ENCODE measurements around the gene RMI2. TPM values are rescaled to one million over a fixed set of nuclear protein-coding genes. Genes with fewer than 3 reads are reported as not detected.
A peak's percentile ranks its signal among the peaks of the same experiment; 100 is the strongest.

The RMI2 gene
- total and polyA plus RNA-seq, 2 donors (not counting 1 experiment from before 2014, with no cell fraction given), result 6.6 to 6.8 TPM

DNA sequence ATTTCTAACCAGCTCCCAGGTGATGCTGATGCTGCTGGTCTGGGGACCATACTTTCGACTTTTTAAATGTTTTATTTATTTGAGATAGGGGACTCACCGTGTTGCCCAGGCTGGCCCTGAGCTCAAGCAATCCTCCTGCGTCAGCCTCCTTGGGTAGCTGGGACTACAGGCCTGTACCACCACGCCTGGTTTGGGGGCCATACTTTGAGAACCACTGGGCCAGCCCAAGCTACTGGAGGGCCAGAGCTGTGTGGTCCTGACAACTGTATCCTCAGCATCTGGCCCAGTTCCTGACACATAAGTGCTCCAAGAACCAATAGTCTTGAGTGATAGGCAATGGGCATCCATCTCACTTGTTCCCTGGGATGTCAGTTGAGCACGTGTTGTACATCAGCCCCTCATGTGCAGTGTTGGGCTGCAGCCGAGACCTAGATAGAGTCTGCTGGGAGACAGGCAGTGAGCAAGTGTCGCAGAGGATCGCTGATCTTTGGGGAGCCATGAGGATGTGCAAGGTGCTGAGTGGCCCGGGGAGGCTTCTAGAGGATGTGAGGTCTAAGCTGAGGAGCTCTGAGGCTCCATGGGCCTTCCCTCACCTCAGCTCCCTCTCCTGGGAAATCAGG, 1.6 kb downstream of the RMI2 start:
- TF ChIP-seq, protein P1, sequence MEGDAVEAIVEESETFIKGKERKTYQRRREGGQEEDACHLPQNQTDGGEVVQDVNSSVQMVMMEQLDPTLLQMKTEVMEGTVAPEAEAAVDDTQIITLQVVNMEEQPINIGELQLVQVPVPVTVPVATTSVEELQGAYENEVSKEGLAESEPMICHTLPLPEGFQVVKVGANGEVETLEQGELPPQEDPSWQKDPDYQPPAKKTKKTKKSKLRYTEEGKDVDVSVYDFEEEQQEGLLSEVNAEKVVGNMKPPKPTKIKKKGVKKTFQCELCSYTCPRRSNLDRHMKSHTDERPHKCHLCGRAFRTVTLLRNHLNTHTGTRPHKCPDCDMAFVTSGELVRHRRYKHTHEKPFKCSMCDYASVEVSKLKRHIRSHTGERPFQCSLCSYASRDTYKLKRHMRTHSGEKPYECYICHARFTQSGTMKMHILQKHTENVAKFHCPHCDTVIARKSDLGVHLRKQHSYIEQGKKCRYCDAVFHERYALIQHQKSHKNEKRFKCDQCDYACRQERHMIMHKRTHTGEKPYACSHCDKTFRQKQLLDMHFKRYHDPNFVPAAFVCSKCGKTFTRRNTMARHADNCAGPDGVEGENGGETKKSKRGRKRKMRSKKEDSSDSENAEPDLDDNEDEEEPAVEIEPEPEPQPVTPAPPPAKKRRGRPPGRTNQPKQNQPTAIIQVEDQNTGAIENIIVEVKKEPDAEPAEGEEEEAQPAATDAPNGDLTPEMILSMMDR (conservative IDR thresholded peaks at IDR 0.05 in 1 of 2, IDR thresholded peaks at IDR 0.05 in 1 of 2; ENCODE audit: low read depth in 1 of 2, low read length in 2 of 2), result no peak
- no peak for TF ChIP-seq EZH2 (IDR thresholded peaks at IDR 0.05; ENCODE audit: low read length, missing control alignments)
- no peak overlapping the region for H3K9ac ChIP-seq (ENCODE audit: insufficient read depth, low read length)
- DNase-seq (ENCODE audit: low read depth in 2 of 2), result no peak
- no peak overlapping the region for H2AFZ ChIP-seq (ENCODE audit: low read length)
- H3K4me2 ChIP-seq (ENCODE audit: extremely low read depth, insufficient read depth, low read length), result no peak overlapping the region
- H3K79me2 ChIP-seq (ENCODE audit: control insufficient read depth, insufficient read depth, low read length), result no peaks in the 10 kb centered on the region
- no peaks in the 10 kb centered on the region for H3K27me3 ChIP-seq (ENCODE audit: control insufficient read depth, insufficient read depth, low read length)
- no peaks in the 10 kb centered on the region for H3K9me3 ChIP-seq (ENCODE audit: control insufficient read depth, insufficient read depth, low read depth, low read length)
- H3K36me3 ChIP-seq (ENCODE audit: control insufficient read depth, insufficient read depth, low read length), result no peaks in the 10 kb centered on the region
- peaks cover 13% of the 10 kb centered on the region for H3K4me1 ChIP-seq (ENCODE audit: control insufficient read depth, extremely low read depth, insufficient read depth, low read length)
- no peak overlapping the region for H3K27ac ChIP-seq (ENCODE audit: insufficient read depth, low read length)
- H4K20me1 ChIP-seq (ENCODE audit: control insufficient read depth, extremely low read depth, insufficient read depth, low read length), result no peaks in the 10 kb centered on the region
- peak overlapping the region in 1 of 4 experiments; percentile 14 for H3K4me3 ChIP-seq (replicated peaks in 1 of 4; ENCODE audit: control extremely low read depth in 1 of 4, insufficient read depth in 1 of 4, low read depth in 3 of 4, low read length in 4 of 4)

DNA sequence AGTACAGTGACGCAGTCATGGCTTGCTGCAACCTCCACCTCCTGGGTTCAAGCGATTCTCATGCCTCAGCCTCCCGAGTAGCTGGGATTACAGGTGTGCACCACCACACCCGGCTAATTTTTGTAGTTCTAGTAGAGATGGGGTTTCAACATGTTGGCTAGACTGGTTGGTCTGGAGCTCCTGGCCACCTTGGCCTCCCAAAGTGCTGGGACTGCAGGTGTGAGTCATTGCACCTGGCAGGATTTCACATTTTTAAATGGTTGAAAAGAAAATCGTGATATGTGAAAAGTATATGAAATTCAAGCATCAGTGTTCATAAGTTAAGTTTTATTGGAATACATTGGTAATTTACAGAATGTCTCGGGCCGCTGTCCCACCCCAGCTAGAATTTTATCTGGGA, 2.6 kb downstream of the RMI2 start:
- no peaks in the 10 kb centered on the region for H3K36me3 ChIP-seq (ENCODE audit: control insufficient read depth, insufficient read depth, low read length)
- H2AFZ ChIP-seq (ENCODE audit: low read length), result no peak overlapping the region
- no peaks in the 10 kb centered on the region for H3K79me2 ChIP-seq (ENCODE audit: control insufficient read depth, insufficient read depth, low read length)
- DNase-seq (ENCODE audit: low read depth in 2 of 2), result no peak
- H3K4me1 ChIP-seq (ENCODE audit: control insufficient read depth, extremely low read depth, insufficient read depth, low read length), result peaks cover 15% of the 10 kb centered on the region
- H3K27ac ChIP-seq (ENCODE audit: insufficient read depth, low read length), result no peak overlapping the region
- no peak overlapping the region for H3K4me3 ChIP-seq (replicated peaks in 1 of 4; ENCODE audit: control extremely low read depth in 1 of 4, insufficient read depth in 1 of 4, low read depth in 3 of 4, low read length in 4 of 4)
- H3K27me3 ChIP-seq (ENCODE audit: control insufficient read depth, insufficient read depth, low read length), result no peaks in the 10 kb centered on the region
- no peak overlapping the region for H3K4me2 ChIP-seq (ENCODE audit: extremely low read depth, insufficient read depth, low read length)
- H4K20me1 ChIP-seq (ENCODE audit: control insufficient read depth, extremely low read depth, insufficient read depth, low read length), result no peaks in the 10 kb centered on the region
- no peaks in the 10 kb centered on the region for H3K9me3 ChIP-seq (ENCODE audit: control insufficient read depth, insufficient read depth, low read depth, low read length)
- TF ChIP-seq EZH2 (IDR thresholded peaks at IDR 0.05; ENCODE audit: low read length, missing control alignments), result no peak
- no peak overlapping the region for H3K9ac ChIP-seq (ENCODE audit: insufficient read depth, low read length)

- no peak overlapping the region for H3K4me3 ChIP-seq (replicated peaks in 1 of 4; ENCODE audit: control extremely low read depth in 1 of 4, insufficient read depth in 1 of 4, low read depth in 3 of 4, low read length in 4 of 4)
- H3K4me1 ChIP-seq (ENCODE audit: control insufficient read depth, extremely low read depth, insufficient read depth, low read length), result peaks cover 15% of the 10 kb centered on the region
- no peaks in the 10 kb centered on the region for H4K20me1 ChIP-seq (ENCODE audit: control insufficient read depth, extremely low read depth, insufficient read depth, low read length)
- no peaks in the 10 kb centered on the region for H3K79me2 ChIP-seq (ENCODE audit: control insufficient read depth, insufficient read depth, low read length)
- H3K27ac ChIP-seq (ENCODE audit: insufficient read depth, low read length), result peak overlapping the region; percentile 87
- no peaks in the 10 kb centered on the region for H3K9me3 ChIP-seq (ENCODE audit: control insufficient read depth, insufficient read depth, low read depth, low read length)
- DNase-seq (ENCODE audit: low read depth in 2 of 2), result no peak
- H3K27me3 ChIP-seq (ENCODE audit: control insufficient read depth, insufficient read depth, low read length), result no peaks in the 10 kb centered on the region
- no peak for TF ChIP-seq EZH2 (IDR thresholded peaks at IDR 0.05; ENCODE audit: low read length, missing control alignments)
- TF ChIP-seq, protein P1 (conservative IDR thresholded peaks at IDR 0.05 in 1 of 2, IDR thresholded peaks at IDR 0.05 in 1 of 2; ENCODE audit: low read depth in 1 of 2, low read length in 2 of 2), result no peak
- H2AFZ ChIP-seq (ENCODE audit: low read length), result peak overlapping the region; percentile 24
- H3K4me2 ChIP-seq (ENCODE audit: extremely low read depth, insufficient read depth, low read length), result peak overlapping the region; percentile 60
- no peaks in the 10 kb centered on the region for H3K36me3 ChIP-seq (ENCODE audit: control insufficient read depth, insufficient read depth, low read length)
- H3K9ac ChIP-seq (ENCODE audit: insufficient read depth, low read length), result no peak overlapping the region
Measured at GRCh38 chr16:11348737-11349598, 3.7 kb downstream of the RMI2 start.
